Measurements from ENCODE around the gene STYXL1. TPM values are rescaled to one million over a fixed set of nuclear protein-coding genes. Genes with fewer than 3 reads are reported as not detected.
"Not testable (repeated sequence)": the region's sequence is repeated elsewhere in the genome, so short reads cannot be mapped to it uniquely, and the experiment has no call there.

Gene STYXL1
- total RNA-seq, 4 donors from 2014 or later = 33.4 to 63.9 (median 42.2) TPM

GRCh38 chr7:76060842-76061241, 13.0 kb upstream of the STYXL1 start:
- H3K4me3 ChIP-seq (ENCODE audit: low read depth, poor library complexity, severe bottlenecking) = no peak overlapping the region
- intact Hi-C loops (cut with DNase I; ENCODE audit: low total_unique reads) = no loop called here
- no peak for DNase-seq (ENCODE audit: low spot score in 2 of 2)
- no peak for TF ChIP-seq POLR2A (IDR thresholded peaks at IDR 0.05)
- TF ChIP-seq CTCF (IDR thresholded peaks at IDR 0.05) = no peak
- WGBS, 2 donors = 40 to 55% methylated on average over 6 of the region's 6 CpGs

GRCh38 chr7:76058745-76059144, 10.9 kb upstream of the STYXL1 start:
- intact Hi-C loops (cut with DNase I; ENCODE audit: low total_unique reads); H3K4me3 ChIP-seq (ENCODE audit: low read depth, poor library complexity, severe bottlenecking); DNase-seq (ENCODE audit: low spot score in 2 of 2): not testable (repeated sequence)
- WGBS, 2 donors = 95 to 97% methylated on average over 7 of the region's 7 CpGs

GRCh38 chr7:76057813-76058145, 10.0 kb upstream of the STYXL1 start:
- 89 to 90% methylated on average over 11 of the region's 11 CpGs for WGBS, 2 donors
- TF ChIP-seq POLR2A (IDR thresholded peaks at IDR 0.05) (no peak), CTCF (IDR thresholded peaks at IDR 0.05) (no peak)
- intact Hi-C loops (cut with DNase I; ENCODE audit: low total_unique reads) = no loop called here

GRCh38 chr7:76057103-76057812, 9.5 kb upstream of the STYXL1 start:
- DNase-seq (ENCODE audit: low spot score in 2 of 2) = no peak
- WGBS, 2 donors = 86 to 87% methylated on average over 18 of the region's 18 CpGs
- no peak overlapping the region for H3K4me3 ChIP-seq (ENCODE audit: low read depth, poor library complexity, severe bottlenecking)
- intact Hi-C loops (cut with DNase I; ENCODE audit: low total_unique reads) = no loop called here
- TF ChIP-seq CTCF (IDR thresholded peaks at IDR 0.05) (no peak), POLR2A (IDR thresholded peaks at IDR 0.05) (no peak)

More at GRCh38 chr7:76057813-76058145, 10.0 kb upstream of the STYXL1 start:
- no peak for DNase-seq (ENCODE audit: low spot score in 2 of 2)
- no peak overlapping the region for H3K4me3 ChIP-seq (ENCODE audit: low read depth, poor library complexity, severe bottlenecking)

- no peak overlapping the region for H3K4me3 ChIP-seq (ENCODE audit: low read depth, poor library complexity, severe bottlenecking)
- 87 to 94% methylated on average over 7 of the region's 7 CpGs for WGBS, 2 donors
- no peak for DNase-seq (ENCODE audit: low spot score in 2 of 2)
- no peak for TF ChIP-seq CTCF (IDR thresholded peaks at IDR 0.05)
- intact Hi-C loops (cut with DNase I; ENCODE audit: low total_unique reads) = no loop called here
Observed at GRCh38 chr7:76056241-76056640, 8.4 kb upstream of the STYXL1 start.

- peak in 1 of 2 donors; percentile 27 for DNase-seq (ENCODE audit: low spot score in 2 of 2)
- whole genome bisulfite sequencing, 2 donors = 75 to 83% methylated on average over 18 of the region's 18 CpGs
Observed at GRCh38 chr7:76054123-76055120, 6.6 kb upstream of the STYXL1 start.

More at GRCh38 chr7:76054123-76055120, 6.6 kb upstream of the STYXL1 start:
- TF ChIP-seq CTCF (IDR thresholded peaks at IDR 0.05) (no peak), POLR2A (IDR thresholded peaks at IDR 0.05) (no peak)
- H3K4me3 ChIP-seq (ENCODE audit: low read depth, poor library complexity, severe bottlenecking) = no peak overlapping the region
- intact Hi-C loops (cut with DNase I; ENCODE audit: low total_unique reads) = no loop called here
